ENCODE results near the gene RASEF. TPM values are rescaled to one million over a fixed set of nuclear protein-coding genes. Genes with fewer than 3 reads are reported as not detected.

The RASEF gene
- total and polyA plus RNA-seq, 10 of the 15 experiments (the other 5 are each of a cell fraction or from before 2014, with no cell fraction given) = under 0.01 to 0.04 (median 0.01) TPM; not detected in 7

GRCh38 chr9:83005963-83006362, 57.0 kb downstream of the RASEF start (continued):
- TF ChIP-seq STAT1 (conservative IDR thresholded peaks at IDR 0.05) (no peak), IKZF2 (IDR thresholded peaks at IDR 0.05) (no peak), ZNF384 (IDR thresholded peaks at IDR 0.05; ENCODE audit: borderline replicate concordance, low read depth, low read length) (no peak), RCOR1 (conservative IDR thresholded peaks at IDR 0.05; ENCODE audit: low read depth, low read length) (no peak), ATF2 (IDR thresholded peaks at IDR 0.05; ENCODE audit: low read length) (no peak)

- Histone ChIP-seq H3K27me3 (replicated peaks in 1 of 2; ENCODE audit: control insufficient read depth in 2 of 2, insufficient read depth in 2 of 2, low read length in 1 of 2) (no peaks in the 10 kb centered on the region), H3K79me2 (ENCODE audit: control insufficient read depth, insufficient read depth, low read length) (no peaks in the 10 kb centered on the region), H3K4me1 (ENCODE audit: control insufficient read depth, insufficient read depth, low read length) (no peaks in the 10 kb centered on the region), H3K36me3 (ENCODE audit: control insufficient read depth in 2 of 2, insufficient read depth in 2 of 2, low read length in 1 of 2) (no peaks in the 10 kb centered on the region), H3K9me3 (replicated peaks; ENCODE audit: control insufficient read depth, insufficient read depth, low read length) (no peaks in the 10 kb centered on the region), H3K27ac (ENCODE audit: control insufficient read depth, insufficient read depth) (no peak overlapping the region), H3K9ac (ENCODE audit: control insufficient read depth, insufficient read depth, low read length) (no peak overlapping the region), H4K20me1 (ENCODE audit: control insufficient read depth, insufficient read depth) (no peaks in the 10 kb centered on the region), H2AFZ (ENCODE audit: control insufficient read depth, low read depth, low read length) (no peak overlapping the region), H3K4me2 (ENCODE audit: control insufficient read depth, insufficient read depth) (no peak overlapping the region), H3K4me3 (no peak overlapping the region)
- FAIRE-seq (no peak), ATAC-seq (no peak), DNase-seq (ENCODE audit: low read depth, low spot score) (no peak)
- POLR2A ChIA-PET = no interaction called here
- WGBS (ENCODE audit: insufficient coverage, insufficient replicate concordance, low lambda C conversion rate, missing lambda C conversion rate) = 22% methylated on average over 1 of the region's 1 CpG
- RAD21 ChIA-PET (ENCODE audit: unreplicated experiment) = no interaction called here
- CTCF ChIA-PET = interaction anchor here (1.2 kb wide), 1 partner anchor 21 kb away, joined by 3 read pairs; no protein-coding TSS in a partner anchor
- in situ Hi-C loops (cut with MboI) = no loop called here
- BruUV-seq (replicated peaks) = no TSS peak
- SMC1A ChIA-PET (ENCODE audit: uncharacterized antibody, unreplicated experiment) = no interaction called here
- intact Hi-C loops (cut with micrococcal nuclease; ENCODE audit: unreplicated experiment) = no loop called here
- no peak for TF ChIP-seq RUNX3 (IDR thresholded peaks at IDR 0.05; ENCODE audit: low read length)
These were observed 57.6 kb downstream of the RASEF start for GRCh38 chr9:83005361-83005760.
